SW480 (cell line): ENCODE data around the gene NKAIN1.
"Not testable (repeated sequence)": the region's sequence is repeated elsewhere in the genome, so short reads cannot be mapped to it uniquely, and the experiment has no call there.

Experiments used
- DNase-seq: peaks from one replicate; pipeline ENCODE4 v3.0.0-alpha.2; 2016; ENCODE audit warnings: low spot score

Gene NKAIN1

DNA sequence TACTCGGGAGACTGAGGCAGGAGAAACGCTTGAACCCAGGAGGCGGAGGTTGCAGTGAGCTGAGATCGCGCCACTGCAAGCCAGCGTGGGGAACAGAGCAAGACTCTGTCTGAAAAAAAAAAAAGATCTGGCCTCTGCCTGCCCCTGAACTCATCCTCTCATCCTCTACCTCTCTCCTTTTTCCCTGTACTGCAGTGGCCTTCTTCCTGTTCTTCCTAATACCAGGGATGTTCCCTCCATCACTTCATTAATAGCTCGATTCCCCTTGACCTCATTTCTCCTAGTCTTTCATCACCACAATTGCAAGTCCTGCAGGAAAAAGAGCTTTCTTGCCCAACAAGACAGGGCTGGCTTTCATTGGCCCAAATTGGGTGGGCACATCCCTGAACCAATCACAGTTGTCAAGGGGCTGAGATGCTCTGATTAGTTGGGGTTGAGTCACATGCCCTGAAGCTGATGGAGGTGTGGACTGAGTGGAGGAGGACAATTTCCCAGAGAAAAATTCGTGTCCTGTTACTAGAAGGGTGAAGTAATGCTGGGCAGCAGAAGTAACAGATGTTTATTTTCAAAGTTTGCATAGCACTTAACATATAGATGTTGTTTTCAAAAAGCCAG lies 87.4 kb downstream of the NKAIN1 start:
- peak; percentile 10 for DNase-seq

DNA sequence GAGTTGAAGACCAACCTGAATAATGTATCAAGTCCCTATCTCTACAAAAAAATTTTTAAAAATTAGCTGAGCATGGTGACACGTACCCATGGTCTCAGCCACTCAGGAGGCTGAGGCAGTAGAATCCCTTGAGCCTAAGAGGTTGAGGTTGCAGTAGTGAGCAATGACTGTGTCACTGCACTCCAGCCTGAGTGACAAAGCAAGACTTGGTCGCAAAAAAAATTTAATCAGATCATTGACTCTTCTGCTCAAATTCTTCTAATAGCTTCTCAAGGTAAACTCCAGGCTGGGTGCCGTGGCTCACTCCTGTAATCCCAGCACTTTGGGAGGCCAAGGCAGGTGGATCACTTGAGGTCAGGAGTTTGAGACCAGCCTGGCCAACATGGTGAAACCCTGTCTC lies 88.3 kb downstream of the NKAIN1 start:
- DNase-seq = no peak

DNA sequence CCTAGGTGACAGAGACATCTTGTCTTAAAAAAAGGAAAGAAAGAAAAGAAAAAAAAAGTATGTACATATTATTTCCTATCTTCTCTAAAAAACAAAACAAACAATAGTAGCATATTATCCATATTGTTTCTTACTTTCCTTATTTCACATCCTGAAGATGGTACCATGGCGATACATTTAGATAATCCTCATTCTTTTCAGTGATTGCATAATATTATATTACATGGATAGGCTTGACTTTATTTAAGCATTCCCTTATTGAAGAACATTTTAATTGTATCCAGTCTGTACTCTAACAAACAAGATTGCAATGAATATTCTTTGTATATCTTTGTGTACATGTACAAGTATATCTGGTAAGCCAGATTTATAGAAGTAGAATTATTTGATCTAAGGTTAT lies 91.3 kb downstream of the NKAIN1 start:
- DNase-seq = no peak

DNA sequence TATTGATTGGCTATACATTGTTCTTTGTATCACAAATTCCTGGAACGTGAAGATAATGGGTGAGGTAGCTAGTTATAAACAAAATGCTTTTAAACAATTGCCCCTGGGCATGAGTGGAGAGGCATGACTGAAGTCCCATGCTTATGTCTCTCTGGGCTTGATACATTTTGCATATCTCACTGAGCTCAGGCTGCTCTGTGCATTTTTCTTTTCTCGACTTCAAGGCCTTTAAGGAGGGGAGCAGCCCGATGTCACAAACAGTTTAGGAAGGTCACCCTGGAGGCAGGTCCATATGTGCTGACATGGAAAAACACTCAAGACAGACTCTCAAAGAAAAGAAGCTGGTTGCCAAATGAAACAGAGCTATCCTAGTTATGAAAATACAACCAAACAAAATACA lies 94.0 kb downstream of the NKAIN1 start:
- no peak for DNase-seq

DNA sequence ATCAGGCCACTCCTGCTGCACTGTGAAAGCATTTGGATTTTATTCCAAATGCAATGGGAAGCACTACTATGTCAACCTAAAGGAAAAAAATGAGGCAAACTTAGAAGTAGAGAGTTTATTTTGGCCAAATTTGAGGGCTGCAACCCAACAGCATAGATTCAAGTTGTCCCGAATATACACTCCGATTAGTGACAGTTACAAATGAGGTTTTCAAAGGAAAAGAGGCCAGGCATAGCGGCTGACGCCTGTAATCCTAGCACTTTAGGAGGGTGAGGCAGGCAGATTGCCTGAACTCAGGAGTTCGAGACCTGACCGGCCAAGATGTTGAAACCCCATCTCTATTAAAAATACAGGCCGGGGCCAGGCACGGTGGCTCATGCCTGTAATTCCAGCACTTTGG lies 95.2 kb downstream of the NKAIN1 start:
- no peak for DNase-seq

DNA sequence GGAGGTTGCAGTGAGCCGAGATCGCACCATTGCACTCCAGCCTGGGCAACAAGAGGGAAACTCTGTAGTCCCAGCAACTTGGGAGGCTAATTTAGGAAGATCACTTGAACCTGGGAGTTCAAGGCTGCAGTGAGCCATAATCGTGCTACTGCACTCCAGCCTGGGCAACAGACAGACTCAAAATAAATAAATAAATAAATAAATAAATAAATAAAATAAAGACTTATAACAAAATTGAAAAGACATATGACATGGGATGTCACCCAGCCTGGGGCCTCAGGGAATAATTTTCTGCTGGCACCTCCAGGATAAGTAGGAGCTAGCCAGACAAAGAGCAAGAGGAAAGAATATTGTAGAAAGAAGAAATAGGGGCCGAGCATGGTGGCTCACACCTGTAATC lies 96.2 kb downstream of the NKAIN1 start:
- no peak for DNase-seq

DNA sequence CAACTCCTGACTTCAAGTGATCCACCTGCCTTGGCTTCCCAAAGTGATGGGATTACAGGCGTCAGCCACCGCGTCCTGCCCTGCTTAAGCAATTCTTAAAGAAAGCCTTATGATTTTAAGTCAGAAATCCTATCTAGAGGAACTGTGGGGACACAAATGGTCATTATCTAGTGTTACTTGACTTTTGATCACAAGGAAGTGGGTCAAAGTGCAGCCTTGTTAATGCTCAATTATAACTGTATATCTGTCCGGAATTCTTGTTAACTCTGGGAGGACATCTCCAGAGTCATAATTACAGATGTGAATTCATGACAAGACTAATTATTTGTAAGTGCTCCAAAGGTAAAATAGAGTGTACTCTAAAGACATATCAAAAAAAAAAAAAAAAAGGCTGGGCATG lies 97.3 kb downstream of the NKAIN1 start:
- DNase-seq = no peak

DNA sequence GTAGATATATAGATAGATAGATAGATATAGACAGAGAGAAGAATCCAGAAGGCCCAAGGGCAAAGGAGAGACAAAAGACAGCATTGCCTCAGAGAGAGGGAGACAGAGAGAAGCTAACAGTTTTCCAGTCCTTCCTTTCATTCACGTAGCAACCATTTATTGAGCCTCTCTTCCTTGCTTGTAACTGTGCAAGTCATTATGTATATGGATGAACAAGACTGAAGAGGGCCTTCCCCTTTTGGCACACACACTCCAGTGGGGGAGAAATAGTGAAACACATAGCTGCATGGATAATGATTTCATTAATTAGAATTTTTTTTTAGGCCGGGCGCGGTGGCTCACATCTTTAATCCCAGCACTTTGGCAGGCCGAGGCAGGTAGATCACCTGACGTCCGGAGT lies 99.4 kb downstream of the NKAIN1 start:
- DNase-seq = no peak

DNA sequence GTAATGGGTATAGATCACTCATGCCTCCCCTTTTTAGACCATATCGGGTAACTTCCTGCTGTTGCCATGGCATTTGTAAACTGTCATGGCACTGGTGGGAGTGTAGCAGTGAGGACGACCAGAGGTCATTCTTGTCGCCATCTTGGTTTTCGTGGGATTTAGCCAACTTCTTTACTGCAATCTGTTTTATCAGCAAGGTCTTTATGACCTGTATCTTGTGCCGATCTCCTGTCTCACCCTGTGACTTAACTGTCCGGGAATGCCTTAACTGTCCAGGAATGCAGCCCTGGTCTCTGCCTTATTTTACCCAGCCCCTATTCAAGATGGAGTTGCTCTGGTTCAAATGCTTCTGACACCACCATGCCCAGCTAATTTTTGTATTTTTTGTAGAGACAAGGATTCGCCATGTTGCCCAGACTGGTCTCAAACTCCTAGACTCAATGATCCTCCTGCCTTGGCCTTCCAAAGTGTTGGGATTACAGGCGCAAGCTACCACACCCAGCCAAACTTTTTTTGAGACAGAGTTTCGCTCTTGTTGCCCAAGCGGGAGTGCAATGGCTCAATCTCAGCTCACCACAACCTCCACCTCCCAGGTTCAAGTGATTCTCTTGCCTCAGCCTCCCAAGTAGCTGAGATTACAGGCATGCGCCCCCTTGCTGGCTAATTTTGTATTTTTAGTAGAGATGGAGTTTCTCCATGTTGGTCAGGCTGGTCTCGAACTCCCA lies 100.7 kb downstream of the NKAIN1 start:
- not testable (repeated sequence) for DNase-seq

DNA sequence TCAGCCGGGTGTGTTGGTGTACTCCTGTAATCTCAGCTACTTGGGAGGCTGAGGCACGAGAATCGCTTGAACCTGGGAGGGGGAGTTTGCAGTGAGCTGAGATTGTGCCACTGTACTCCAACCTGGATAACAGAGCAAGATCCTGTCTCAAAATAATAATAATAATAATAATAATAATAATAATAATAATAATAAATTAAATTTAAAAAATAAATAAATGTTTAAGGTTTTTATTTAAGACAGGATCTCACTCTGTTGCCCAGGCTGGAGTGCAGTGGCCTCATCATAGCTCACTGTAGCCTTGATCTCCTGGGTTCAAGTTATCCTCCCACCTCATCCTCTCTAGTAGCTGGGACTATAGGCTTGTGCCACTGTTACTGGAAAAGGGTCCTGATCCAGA lies 101.8 kb downstream of the NKAIN1 start:
- not testable (repeated sequence) for DNase-seq

DNA sequence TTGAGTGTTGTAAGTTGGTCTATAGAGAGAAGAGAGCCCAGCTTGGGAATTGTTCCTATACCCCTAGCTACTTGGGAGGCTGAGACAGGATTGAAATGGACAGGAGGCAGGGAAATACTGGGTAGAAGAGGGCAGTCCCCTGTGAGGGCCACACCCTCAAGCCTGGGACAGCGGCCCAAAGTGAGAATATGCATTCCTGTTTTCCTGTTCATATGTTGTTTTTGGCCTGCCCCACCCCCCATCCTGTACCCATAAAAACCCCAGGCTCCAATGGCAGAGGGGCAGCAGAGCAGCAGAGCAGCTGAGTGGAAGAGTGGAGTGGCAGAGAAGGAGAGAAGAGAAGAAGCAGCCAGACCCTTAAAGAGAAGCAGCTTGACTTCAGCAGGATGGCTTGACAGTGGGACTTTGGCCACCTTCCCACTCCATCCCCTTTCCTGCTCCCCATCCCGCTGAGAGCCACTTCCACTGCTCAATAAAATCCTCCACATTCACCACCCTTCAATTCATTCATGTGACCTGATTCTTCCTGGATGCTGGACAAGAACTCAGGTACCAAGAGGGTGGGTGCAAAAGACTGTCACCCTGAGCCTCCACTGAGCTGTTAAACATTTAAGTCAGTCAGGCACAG lies 103.6 kb downstream of the NKAIN1 start:
- no peak for DNase-seq

DNA sequence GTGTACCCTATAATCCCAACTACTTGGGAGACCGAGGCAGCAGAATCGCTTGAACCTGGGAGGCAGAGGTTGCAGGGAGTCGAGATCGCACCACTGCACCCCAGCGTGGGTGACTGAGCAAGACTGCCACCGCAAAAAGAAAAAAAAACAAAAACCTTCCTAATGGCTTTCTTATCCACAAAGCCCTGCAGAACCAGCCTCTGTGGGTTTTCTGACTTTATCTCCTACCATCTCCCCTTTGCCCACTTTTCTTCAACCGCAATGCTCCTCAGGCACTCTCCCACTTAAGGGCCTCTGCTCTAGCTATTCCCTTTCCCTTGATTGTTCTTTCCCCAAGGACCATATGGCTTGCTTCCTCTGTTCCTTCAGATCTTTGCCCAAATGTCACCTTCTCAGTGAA lies 106.3 kb downstream of the NKAIN1 start:
- no peak for DNase-seq
